ENCODE data around the gene HTRA3.

Gene HTRA3

DNA sequence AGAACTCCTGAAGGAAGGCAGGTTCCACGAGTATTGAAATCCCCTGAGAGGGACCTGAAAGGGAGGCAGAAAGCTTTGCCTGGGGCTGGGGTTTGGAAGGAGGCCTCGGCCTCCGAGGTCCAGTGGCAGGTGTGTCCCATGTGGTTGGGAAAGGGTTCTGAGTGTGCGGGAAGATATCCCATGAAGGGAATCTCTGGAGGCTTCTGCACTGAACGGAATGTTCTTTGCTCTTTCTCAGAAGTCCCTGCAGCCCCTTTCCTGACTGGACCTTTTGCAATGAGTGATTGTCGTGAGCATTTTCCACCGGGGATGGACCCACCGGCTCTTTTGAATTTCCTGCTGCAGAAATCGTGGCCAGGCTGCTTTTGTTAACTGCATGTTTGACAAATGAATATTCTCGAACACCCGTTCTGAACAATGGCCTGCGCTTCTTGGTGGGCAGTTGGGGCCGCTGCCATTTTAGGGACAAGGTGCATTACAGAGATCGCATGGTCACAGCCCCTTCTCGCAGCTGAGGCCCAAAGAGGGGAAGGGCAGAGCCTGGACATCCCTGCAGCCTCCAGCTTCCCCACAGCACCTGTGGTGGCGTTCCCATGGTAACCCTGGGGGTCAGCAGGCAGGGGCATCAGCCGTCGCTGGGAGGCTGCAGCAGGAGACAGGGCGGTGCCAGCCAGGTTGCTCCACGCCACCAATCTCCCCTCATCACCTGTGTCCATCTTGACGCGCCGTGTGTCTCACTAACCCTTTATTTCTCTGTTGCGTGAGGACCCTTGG is 18.3 kb upstream of the HTRA3 start:
- DNase-seq (ENCODE audit: low spot score), result no peak
- TF ChIP-seq, protein P1, sequence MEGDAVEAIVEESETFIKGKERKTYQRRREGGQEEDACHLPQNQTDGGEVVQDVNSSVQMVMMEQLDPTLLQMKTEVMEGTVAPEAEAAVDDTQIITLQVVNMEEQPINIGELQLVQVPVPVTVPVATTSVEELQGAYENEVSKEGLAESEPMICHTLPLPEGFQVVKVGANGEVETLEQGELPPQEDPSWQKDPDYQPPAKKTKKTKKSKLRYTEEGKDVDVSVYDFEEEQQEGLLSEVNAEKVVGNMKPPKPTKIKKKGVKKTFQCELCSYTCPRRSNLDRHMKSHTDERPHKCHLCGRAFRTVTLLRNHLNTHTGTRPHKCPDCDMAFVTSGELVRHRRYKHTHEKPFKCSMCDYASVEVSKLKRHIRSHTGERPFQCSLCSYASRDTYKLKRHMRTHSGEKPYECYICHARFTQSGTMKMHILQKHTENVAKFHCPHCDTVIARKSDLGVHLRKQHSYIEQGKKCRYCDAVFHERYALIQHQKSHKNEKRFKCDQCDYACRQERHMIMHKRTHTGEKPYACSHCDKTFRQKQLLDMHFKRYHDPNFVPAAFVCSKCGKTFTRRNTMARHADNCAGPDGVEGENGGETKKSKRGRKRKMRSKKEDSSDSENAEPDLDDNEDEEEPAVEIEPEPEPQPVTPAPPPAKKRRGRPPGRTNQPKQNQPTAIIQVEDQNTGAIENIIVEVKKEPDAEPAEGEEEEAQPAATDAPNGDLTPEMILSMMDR (IDR thresholded peaks at IDR 0.05; ENCODE audit: extremely low read depth, missing control alignments), result no peak

DNA sequence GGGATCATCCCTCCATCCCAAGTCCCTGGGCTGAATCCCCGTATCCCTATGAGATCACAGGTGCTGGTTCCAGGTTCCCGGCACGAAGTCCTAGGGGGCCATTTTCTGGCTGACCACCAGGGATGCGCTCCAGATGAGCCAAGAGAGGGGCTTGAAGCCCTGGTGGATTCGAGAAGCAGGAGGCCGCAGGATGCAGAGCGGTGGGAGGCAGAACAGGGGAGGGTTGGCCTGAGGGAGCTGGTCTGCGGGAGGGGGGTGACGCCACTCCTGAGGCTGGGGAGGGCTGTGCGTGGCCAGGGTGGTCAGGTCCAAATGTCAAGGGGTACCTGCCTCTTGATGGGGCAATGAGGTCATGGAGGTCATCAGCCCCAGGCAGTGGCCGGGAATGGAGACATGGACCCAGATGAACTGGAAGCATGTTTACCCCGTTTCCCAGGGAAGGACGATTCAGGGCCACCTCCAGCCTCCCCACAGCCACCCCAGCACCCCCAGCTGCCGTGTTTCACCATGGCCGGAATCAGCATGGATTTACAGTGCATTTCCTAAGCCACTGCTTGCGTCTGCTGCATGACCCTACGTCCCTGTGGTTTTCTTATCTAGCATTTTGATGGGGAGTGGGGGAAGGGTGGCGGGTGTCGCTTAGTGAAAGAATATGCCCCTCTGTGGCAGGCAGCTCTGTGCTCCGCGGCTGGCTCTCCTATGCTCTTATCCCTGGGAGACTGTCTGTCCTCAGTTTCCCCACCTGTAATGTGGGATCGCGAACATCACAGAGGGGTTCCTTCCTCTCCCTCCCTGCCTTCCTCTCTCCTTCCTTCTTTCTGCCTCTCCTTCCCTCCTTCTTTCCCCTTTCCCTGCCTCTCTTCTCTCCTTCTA is 17.0 kb upstream of the HTRA3 start:
- no peak for DNase-seq (ENCODE audit: low spot score)
- TF ChIP-seq, protein P1 (IDR thresholded peaks at IDR 0.05; ENCODE audit: extremely low read depth, missing control alignments), result no peak

DNA sequence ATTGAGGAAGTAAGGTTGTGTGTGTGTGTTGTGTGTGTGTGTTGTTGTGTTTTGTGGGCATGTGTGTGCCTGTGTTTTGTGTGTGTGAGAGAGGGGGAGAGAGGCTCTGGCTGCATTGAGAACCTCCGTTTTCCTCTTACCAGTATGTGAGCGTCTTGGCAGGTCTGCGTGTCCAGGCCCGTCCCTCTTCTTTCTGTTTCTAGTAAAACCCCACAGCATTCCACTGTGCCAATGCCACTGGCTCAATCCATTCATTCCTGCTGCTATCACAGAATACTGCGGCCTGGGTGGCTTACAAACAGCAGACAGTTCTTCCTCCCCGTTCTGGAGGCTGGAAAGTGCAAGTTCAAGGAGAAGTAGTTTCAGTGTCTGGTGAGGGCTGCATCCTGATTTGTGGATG is 15.5 kb upstream of the HTRA3 start:
- no peak for DNase-seq (ENCODE audit: low spot score)
- TF ChIP-seq, protein P1 (IDR thresholded peaks at IDR 0.05; ENCODE audit: extremely low read depth, missing control alignments), result no peak

DNA sequence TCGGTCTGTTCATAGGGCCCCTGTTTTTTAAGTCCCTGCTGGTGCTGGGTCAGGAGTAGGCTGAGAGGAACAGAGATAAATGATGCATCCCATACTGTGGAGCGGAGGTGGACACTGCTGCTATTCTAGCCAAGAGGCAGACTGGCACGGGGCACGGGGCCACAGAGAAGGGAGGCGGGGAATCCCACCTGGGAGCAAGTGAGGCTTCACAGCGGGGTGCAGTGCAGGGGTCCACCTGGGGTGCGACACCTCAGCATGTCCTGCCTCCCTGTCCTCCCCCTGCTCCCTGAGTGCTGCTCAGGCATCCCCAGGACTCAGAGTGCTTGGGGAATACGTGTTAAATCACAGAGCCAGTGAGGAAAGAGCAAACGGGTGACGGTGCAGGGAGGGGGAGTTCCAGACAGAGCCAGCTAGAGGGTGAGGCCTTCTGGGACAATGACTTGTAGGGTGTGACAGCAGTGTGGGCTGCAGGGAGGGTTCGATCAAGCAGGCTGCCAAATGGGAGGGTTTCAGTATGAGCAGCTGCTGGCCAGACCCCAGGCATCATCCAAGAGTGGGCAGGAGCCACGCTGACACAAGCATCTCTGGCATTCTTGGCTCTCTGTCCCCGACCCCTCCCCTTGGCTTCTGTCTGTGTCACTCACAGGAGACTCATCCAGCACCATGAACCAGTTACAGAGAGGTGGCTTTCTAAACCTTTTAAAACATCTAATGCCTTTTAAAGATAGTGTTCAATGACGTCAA is 13.7 kb upstream of the HTRA3 start:
- TF ChIP-seq, protein P1 (IDR thresholded peaks at IDR 0.05; ENCODE audit: extremely low read depth, missing control alignments), result no peak
- no peak for DNase-seq (ENCODE audit: low spot score)

DNA sequence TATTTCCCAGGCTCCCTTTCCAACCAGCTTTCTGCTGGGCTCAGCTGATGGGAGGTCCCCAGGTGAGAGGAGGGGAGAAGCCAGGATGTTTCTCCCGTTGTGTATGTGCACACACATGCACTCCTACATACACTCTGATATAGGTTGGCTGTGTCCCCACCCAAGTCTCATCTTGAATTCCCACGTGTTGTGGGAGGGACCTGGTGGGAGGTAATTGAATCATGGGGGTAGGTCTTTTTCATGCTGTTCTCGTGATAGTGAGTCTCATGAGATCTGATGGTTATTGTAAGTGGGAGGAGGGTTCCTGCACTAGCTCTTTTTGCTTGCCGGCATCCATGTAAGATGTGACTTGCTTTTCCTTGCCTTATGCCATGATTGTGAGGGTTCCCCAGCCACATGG is 11.7 kb upstream of the HTRA3 start:
- TF ChIP-seq, protein P1 (IDR thresholded peaks at IDR 0.05; ENCODE audit: extremely low read depth, missing control alignments), result no peak
- DNase-seq (ENCODE audit: low spot score), result no peak

DNA sequence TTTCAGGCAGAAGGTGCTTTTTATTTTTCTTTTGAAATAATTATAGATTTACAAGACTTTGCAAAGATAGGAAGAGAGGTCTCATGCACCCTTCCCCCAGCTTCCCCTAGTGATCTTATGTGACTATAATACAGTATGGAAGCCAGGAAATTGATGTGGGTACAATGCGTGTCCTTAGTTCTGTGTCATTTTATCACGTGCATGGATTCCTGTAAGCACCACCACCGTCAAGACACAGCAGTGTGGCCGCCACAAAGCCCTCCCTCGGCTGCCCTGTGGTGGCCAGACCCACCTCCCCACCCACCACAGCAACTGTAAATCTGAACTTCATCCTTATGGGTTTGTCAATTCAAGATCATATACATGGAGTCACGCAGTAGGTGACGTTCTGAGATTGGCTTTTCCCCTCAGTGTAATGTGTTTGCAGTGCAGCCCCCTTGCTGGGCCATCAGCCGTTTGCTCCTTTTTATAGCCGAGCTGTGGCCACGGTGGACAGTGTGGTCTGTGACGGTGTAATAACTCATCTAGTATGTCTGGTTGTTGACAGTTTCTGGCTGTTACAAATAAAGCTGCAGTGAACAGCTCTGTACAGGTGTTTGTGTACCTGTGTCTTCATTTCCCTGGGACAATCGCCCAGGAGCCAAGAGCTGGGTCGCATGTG is 10.9 kb upstream of the HTRA3 start:
- TF ChIP-seq, protein P1 (IDR thresholded peaks at IDR 0.05; ENCODE audit: extremely low read depth, missing control alignments), result no peak
- DNase-seq (ENCODE audit: low spot score), result no peak

Measured in GM20000 (cell line).